WI38 (cell line): ENCODE data around the gene SEM1.
"Not testable (repeated sequence)": the region's sequence is repeated elsewhere in the genome, so short reads cannot be mapped to it uniquely, and the experiment has no call there.

Experiments
- H3K4me3 ChIP-seq: 2 replicates; pipeline ENCODE4 v1.5.1; 2011; ENCODE audit warnings: low read depth, mild to moderate bottlenecking, control low read depth, low read length
- CTCF ChIP-seq: IDR thresholded peaks from 2 replicates; pipeline ENCODE4 v1.5.1; 2012; ENCODE audit warnings: low read depth, mild to moderate bottlenecking, control low read depth, low read length

The SEM1 gene

GRCh38 chr7:96734343-96734742 is 24.7 kb upstream of the SEM1 start:
- H3K4me3 ChIP-seq: no peak overlapping the region
- no peak for TF ChIP-seq CTCF

- TF ChIP-seq CTCF: no peak
- H3K4me3 ChIP-seq: no peak overlapping the region
Measured at GRCh38 chr7:96729820-96730219, 20.2 kb upstream of the SEM1 start.

- TF ChIP-seq CTCF: no peak
- H3K4me3 ChIP-seq: no peak overlapping the region
Measured at GRCh38 chr7:96728139-96728538, 18.5 kb upstream of the SEM1 start.

GRCh38 chr7:96727534-96728088 is 18.0 kb upstream of the SEM1 start:
- no peak overlapping the region for H3K4me3 ChIP-seq
- TF ChIP-seq CTCF: no peak

GRCh38 chr7:96723622-96724021 is 14.0 kb upstream of the SEM1 start:
- no peak overlapping the region for H3K4me3 ChIP-seq
- no peak for TF ChIP-seq CTCF

- not testable (repeated sequence) for H3K4me3 ChIP-seq
Measured at GRCh38 chr7:96722928-96723327, 13.3 kb upstream of the SEM1 start.

- no peak for TF ChIP-seq CTCF
- no peak overlapping the region for H3K4me3 ChIP-seq
Measured at GRCh38 chr7:96720843-96721242, 11.2 kb upstream of the SEM1 start.

- no peak overlapping the region for H3K4me3 ChIP-seq
- TF ChIP-seq CTCF: no peak
Measured at GRCh38 chr7:96719164-96719563, 9.5 kb upstream of the SEM1 start.
